ENCODE measurements around the gene GRID1.

Gene GRID1

GRCh38 chr10:86284355-86285105, 82.1 kb downstream of the GRID1 start:
- DNase-seq (ENCODE audit: low read depth), result no peak
- TF ChIP-seq CTCF (conservative IDR thresholded peaks at IDR 0.05; ENCODE audit: low read depth, low read length), result no peak
- no peak overlapping the region for H3K4me3 ChIP-seq (ENCODE audit: low read depth, low read length)

DNA sequence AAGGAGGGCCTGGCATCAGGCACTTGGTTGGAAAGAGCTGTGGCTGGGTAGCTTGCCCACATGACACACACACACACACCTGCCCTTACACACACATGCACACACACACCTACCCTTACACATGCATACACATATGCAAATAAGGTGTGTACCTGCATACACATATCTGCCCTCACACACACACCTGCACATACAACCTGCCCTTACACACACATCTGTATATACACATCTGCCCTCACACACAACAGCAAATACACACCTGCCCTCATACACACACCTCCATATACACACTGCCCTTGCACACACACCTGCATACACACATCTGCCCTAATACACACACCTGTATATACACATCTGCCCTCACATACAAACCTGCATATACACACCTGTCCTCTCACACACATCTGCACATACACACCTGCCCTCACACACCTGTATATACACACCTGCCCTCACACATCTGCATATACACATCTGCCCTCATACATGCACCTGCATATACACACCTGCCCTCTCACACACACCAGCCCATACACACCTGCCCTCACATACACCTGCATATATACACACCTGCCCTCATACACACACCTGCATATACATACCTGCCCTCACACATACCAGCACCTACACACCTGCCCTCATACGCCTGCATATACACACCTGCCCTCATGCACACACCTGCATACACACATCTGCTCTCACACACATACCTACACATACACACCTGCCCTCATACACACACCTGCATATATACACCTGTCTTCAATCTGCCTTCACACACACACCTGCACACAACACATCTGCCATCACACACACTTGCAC, 82.9 kb downstream of the GRID1 start:
- DNase-seq (ENCODE audit: low read depth), result no peak
- H3K4me3 ChIP-seq (ENCODE audit: low read depth, low read length), result no peak overlapping the region
- TF ChIP-seq CTCF (conservative IDR thresholded peaks at IDR 0.05; ENCODE audit: low read depth, low read length), result no peak

DNA sequence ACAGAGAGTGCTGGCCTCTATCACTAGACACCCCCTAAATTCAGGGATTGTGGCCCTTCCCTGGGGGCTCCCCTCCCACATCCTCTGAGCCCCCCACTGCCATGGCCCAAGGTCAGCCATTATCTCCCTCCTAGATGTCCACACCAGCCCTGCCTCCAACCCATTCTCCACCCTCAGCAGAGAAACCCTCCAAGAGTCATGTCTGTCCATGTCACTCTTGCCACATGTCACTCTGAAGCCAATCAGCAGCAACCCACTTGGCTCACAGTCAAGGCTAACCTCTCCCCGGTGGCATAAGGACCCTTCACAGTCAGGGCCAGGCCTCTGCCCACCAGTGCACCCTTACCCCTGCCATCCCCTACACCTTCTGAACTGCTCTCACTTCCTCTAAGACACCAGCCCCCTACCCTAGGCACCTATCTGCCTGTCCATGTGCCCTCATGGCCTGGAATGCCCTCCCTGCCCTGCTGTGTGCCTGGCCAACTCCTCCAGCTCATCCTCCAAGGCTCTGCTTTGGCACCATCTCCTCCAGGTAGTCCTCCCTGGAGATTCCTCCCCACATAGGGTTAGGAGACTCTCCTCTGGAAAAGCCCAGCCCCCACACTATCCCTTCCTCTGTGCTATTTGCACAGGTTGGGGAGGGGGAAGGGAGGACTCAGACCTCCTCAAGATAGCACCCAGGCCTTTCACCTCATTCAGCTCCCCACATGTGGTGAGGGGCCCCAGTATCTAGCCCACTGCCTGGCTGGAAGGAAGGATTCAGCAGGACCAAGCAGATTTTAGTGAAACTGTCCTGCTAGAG, 83.7 kb downstream of the GRID1 start:
- no peak for TF ChIP-seq CTCF (conservative IDR thresholded peaks at IDR 0.05; ENCODE audit: low read depth, low read length)
- H3K4me3 ChIP-seq (ENCODE audit: low read depth, low read length), result no peak overlapping the region
- no peak for DNase-seq (ENCODE audit: low read depth)

DNA sequence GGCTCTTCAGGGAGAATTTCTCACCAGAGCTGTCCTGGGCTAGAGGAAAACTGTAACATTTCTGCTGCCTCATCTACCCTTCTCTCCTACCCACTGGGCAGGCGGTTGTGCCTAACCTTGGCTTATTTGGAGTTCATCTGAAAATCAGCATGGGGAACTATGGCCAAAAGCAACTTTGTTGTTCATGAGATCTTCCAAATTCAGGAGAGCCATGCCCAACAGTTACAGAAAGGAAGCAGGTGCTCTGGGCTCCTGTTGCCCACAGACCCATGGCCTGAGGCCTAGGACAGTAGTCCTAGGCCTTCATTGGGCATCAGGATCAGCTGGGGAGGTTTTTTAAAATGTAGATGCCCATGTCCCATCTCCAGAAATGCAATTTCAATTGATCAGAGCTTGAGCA, 85.2 kb downstream of the GRID1 start:
- no peak for TF ChIP-seq CTCF (conservative IDR thresholded peaks at IDR 0.05; ENCODE audit: low read depth, low read length)
- no peak for DNase-seq (ENCODE audit: low read depth)

GRCh38 chr10:86269332-86269731, 97.3 kb downstream of the GRID1 start:
- DNase-seq (ENCODE audit: low read depth), result no peak
- TF ChIP-seq CTCF (conservative IDR thresholded peaks at IDR 0.05; ENCODE audit: low read depth, low read length), result no peak
- no peak overlapping the region for H3K4me3 ChIP-seq (ENCODE audit: low read depth, low read length)

More for the DNA sequence above, 85.2 kb downstream of the GRID1 start:
- no peak overlapping the region for H3K4me3 ChIP-seq (ENCODE audit: low read depth, low read length)

DNA sequence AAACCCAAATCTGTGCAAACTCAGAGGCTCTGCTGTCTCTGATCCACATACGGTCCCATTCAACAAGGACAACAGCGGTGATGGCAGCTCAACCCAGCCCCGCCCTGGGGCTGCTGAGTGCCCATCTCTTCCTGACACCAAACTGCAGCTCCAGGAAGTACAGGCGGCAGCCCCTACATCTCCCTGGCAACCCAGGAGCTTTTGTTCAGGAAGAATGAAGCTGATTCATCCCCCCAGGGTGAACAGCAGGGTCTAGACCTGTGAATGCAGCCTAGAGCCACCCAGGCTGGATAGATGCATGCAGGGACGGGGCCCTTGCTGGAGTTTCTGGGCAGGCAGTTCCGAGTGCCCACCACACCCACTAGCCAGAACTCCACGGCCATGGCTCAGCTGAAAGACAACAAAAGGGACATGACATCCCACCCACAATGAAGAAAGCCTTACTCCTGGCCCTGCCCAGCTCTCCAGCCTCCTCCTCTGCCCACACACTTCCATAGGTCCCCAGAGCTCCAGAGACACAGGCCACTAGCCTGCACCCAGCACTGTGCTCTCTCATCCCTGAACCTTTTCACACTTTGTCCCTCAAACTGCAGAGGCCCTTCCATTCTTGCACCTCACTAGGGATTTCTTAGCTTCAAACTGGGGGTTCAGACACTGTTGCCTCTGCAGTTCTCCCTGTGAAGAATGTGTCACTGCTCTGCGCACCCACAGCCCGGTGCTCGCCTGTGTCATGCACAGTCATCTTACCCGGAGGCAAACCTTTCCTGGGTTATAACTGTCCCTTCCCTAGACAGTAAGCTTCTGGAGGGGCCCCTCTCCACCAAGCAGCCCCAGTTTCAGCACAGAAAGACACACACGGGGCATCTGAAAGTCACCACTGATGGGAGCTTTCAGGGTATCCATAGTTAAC, 99.1 kb downstream of the GRID1 start:
- no peak for TF ChIP-seq CTCF (conservative IDR thresholded peaks at IDR 0.05; ENCODE audit: low read depth, low read length)
- DNase-seq (ENCODE audit: low read depth), result no peak
- no peak overlapping the region for H3K4me3 ChIP-seq (ENCODE audit: low read depth, low read length)

Data from choroid plexus epithelial cell (primary cell).